Uterus (tissue), 4 donors: ENCODE measurements around the gene TBC1D21. TPM values are rescaled to one million over a fixed set of nuclear protein-coding genes. Genes with fewer than 3 reads are reported as not detected.

Experiments
- DNase-seq, 2 donors: peaks; one replicate each; pipeline ENCODE4 v3.0.0-alpha.2; 2019 to 2020
- H3K27ac ChIP-seq, 2 donors: fragments of 200-600 bp; sonication (generic); 1 replicate in 1 of 2; 2 replicates in 1 of 2; pipeline ENCODE4 v1.5.1; 2016 to 2018
- H3K27me3 ChIP-seq, 2 donors: fragments of 200-600 bp; sonication (generic); one replicate each; pipeline ENCODE4 v1.5.1; 2018 to 2019; ENCODE audit warnings: control low read depth in 1 of 2
- H3K36me3 ChIP-seq, 2 donors: fragments of 200-600 bp; sonication (generic); one replicate each; pipeline ENCODE4 v1.5.1; 2019; ENCODE audit warnings: control low read depth in 1 of 2
- H3K4me1 ChIP-seq, 2 donors: fragments of 200-600 bp; sonication (generic); one replicate each; pipeline ENCODE4 v1.5.1; 2018 to 2019; ENCODE audit warnings: control low read depth in 1 of 2
- H3K4me3 ChIP-seq, 2 donors: fragments of 200-600 bp; sonication (generic); 1 replicate in 1 of 2; 2 replicates in 1 of 2; pipeline ENCODE4 v1.5.1; 2018 to 2019; ENCODE audit warnings: mild to moderate bottlenecking in 1 of 2
- H3K9me3 ChIP-seq, 2 donors: fragments of 200-600 bp; sonication (generic); one replicate each; pipeline ENCODE4 v1.5.1; 2019; ENCODE audit warnings: control low read depth in 1 of 2
- CTCF ChIP-seq, 4 experiments: fragments of 200-600 bp in 2 of 4; fragments of 450-650 bp in 2 of 4; sonication (generic) in 2 of 4; IDR thresholded peaks; one replicate each; pipeline ENCODE4 v1.5.1; 2016 to 2019; ENCODE audit warnings: antibody characterized with exemption in 4 of 4, mild to moderate bottlenecking in 2 of 4, moderate library complexity in 1 of 4
- POLR2A ChIP-seq, 2 donors: fragments of 450-650 bp; IDR thresholded peaks; one replicate each; pipeline ENCODE4 v1.6.1; 2016; ENCODE audit warnings: antibody characterized with exemption in 2 of 2, mild to moderate bottlenecking in 1 of 2, moderate library complexity in 1 of 2
- intact Hi-C: fragments of 100-400 bp; cut with DNase I; formaldehyde crosslinking; loops from one replicate; pipeline ENCODE4 v1.15.1; 2023; ENCODE audit warnings: low total_unique reads
- total RNA-seq, 4 donors: library from RNA; depleted of rRNA in 3 of 4; stranded (reverse); fragments of >200 nt in 3 of 4; gene quantifications; one replicate each; pipeline versions ENCODE4 v1.1.0 to v1.2.4, GENCODE V29; 2014 to 2023
- donor health status: DM: yes; HTN: yes; CAD: no.

The TBC1D21 gene
- total RNA-seq, 4 donors from 2014 or later, result not detected

DNA sequence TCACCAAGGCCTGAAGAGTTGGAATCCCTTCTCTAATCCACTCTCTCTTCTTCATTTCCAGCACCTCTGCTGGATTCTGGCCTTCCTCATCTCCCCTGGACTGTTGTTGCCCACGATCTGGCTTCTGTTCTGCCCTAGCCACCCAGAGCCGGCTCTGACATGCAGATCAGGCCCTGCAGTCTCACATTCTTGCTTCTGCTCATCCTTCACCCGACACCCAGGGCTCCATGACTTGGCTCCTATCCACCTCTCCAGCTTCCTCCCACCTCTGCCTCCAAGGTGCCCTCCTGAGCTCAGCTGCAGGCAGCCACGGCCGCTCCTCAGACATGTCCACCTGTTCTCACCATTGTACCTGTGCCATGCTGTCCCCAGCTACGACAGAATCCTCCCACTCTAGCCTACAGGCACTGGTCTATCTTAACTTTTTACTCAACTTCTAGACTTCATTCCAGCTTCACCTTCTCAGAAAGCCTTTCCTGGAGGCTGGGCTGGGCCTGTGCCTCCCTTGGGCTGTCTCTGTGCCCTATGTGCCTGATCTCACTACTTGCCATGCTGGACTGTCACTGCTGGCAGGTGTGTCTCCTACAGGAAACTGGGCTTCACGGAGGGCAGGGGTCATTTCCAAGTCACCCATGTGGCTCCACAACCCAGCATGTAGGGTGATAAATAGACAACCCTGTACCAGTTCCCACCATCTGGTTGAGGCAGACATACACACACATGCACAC, 16.0 kb upstream of the TBC1D21 start:
- DNase-seq, result no peak
- Histone ChIP-seq H3K36me3 (no peaks in the 10 kb centered on the region), H3K9me3 (no peaks in the 10 kb centered on the region), H3K4me3 (no peak overlapping the region), H3K27ac (no peak overlapping the region), H3K27me3 (no peaks in the 10 kb centered on the region), H3K4me1 (no peaks in the 10 kb centered on the region)
- TF ChIP-seq CTCF (IDR thresholded peaks at IDR 0.05) (no peak), POLR2A (IDR thresholded peaks at IDR 0.05) (no peak)
- intact Hi-C loops, result no loop called here

GRCh38 chr15:73858062-73858461, 15.3 kb upstream of the TBC1D21 start:
- H3K27ac ChIP-seq, result no peak overlapping the region
- H3K36me3 ChIP-seq, result no peaks in the 10 kb centered on the region
- no peaks in the 10 kb centered on the region for H3K4me1 ChIP-seq
- no peaks in the 10 kb centered on the region for H3K9me3 ChIP-seq
- intact Hi-C loops, result no loop called here
- DNase-seq, result no peak
- TF ChIP-seq CTCF (IDR thresholded peaks at IDR 0.05) (no peak), POLR2A (IDR thresholded peaks at IDR 0.05) (no peak)
- H3K27me3 ChIP-seq, result no peaks in the 10 kb centered on the region
- H3K4me3 ChIP-seq, result no peak overlapping the region

DNA sequence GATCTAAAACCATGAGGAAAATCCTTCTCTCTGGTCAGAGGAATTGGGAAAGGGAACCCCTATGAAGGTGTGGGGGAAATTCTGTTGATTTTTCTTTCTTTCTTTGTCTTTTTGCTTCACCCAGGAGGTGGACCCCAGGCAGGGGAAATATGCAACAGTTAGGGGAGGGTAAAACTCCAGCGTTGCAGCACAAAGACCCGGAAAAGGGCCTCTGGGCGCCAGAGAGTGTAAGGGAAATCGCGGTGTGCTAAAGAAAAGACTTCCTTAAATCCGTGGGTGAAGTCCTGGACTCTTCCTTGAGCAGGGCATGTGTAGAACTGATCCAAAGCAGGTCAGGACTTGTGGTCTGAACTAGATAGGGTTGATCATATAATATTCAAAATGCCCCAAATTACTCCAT, 11.1 kb upstream of the TBC1D21 start:
- Histone ChIP-seq H3K4me3 (no peak overlapping the region), H3K27ac (no peak overlapping the region), H3K4me1 (no peaks in the 10 kb centered on the region), H3K9me3 (no peaks in the 10 kb centered on the region), H3K36me3 (no peaks in the 10 kb centered on the region), H3K27me3 (no peaks in the 10 kb centered on the region)
- DNase-seq, result no peak
- intact Hi-C loops, result no loop called here
- TF ChIP-seq POLR2A (IDR thresholded peaks at IDR 0.05), result no peak
- no peak for TF ChIP-seq CTCF (IDR thresholded peaks at IDR 0.05)

GRCh38 chr15:73865379-73865778, 8.0 kb upstream of the TBC1D21 start:
- H3K27ac ChIP-seq, result no peak overlapping the region
- intact Hi-C loops, result no loop called here
- no peaks in the 10 kb centered on the region for H3K36me3 ChIP-seq
- no peak for DNase-seq
- H3K9me3 ChIP-seq, result no peaks in the 10 kb centered on the region
- no peak overlapping the region for H3K4me3 ChIP-seq
- no peaks in the 10 kb centered on the region for H3K4me1 ChIP-seq
- TF ChIP-seq CTCF (IDR thresholded peaks at IDR 0.05), result no peak
- TF ChIP-seq POLR2A (IDR thresholded peaks at IDR 0.05), result no peak
- H3K27me3 ChIP-seq, result no peaks in the 10 kb centered on the region

GRCh38 chr15:73865904-73866303, 7.5 kb upstream of the TBC1D21 start:
- no peak overlapping the region for H3K27ac ChIP-seq
- no peak overlapping the region for H3K4me3 ChIP-seq
- no peaks in the 10 kb centered on the region for H3K9me3 ChIP-seq
- DNase-seq, result no peak
- TF ChIP-seq CTCF (IDR thresholded peaks at IDR 0.05) (no peak), POLR2A (IDR thresholded peaks at IDR 0.05) (no peak)
- H3K36me3 ChIP-seq, result no peaks in the 10 kb centered on the region
- intact Hi-C loops, result no loop called here
- H3K27me3 ChIP-seq, result no peaks in the 10 kb centered on the region
- no peaks in the 10 kb centered on the region for H3K4me1 ChIP-seq
